Glomerular visceral epithelial cell (primary cell): ENCODE results near the gene WDR20.

Experiments
- DNase-seq: peaks from one replicate; pipeline ENCODE4 v3.0.0-alpha.2; 2016; ENCODE audit errors: extremely low spot score

WDR20 gene

DNA sequence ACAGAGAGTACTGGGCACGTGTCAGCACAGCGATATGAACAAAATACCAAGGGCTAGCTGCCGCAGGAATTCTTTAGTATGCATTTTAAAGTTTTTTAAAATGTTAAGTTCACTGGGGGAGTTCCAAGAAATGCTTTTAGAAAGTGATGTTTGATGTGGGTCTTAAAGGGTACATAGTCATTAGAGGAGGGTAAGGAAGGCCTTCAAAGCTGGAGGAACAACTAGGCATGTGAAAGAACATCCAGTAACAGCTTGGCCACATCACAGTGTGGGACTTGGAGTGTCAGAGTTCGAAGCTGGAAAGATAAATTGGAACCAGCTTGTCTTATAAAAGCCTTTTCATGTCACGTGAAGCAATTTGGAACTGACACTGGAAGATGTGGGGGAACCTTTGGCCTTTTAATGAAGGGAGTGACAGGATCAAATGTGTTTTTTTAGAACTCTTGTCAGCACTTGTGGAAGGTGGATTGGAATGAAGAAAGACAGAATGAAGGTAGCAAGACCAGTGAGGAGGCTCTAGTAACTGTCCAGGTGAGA is 57.7 kb downstream of the WDR20 start:
- DNase-seq = no peak

DNA sequence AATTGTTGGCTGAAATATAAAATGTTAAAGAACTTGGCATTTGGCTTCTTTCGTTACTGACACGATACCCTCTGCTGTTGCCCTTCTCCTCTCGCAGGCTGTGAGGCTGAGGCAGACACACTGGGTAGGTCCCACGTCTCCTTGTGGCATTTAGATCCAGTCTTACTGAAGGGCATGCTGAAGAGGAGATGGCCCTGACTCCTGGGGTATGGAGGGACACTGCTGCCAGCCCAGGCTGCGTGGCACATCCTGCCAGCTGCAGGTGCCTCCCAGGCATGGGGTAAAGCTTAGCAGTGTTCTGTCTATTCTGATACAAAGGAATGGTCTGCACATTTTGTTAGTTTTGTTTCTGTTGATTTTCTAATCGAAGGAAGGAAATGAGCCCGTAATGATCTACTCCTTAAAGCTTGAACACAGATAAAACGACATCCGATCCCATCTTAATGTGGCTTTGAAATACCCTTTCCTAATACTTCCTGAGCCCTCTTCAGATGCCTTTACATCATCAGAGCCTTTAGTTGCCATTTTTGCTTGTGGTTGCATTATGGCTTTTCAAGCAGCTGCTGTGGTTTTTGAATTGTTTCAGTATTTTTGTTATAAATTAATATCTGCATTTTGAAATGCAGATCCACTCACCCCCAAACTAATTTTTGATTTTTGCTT is 61.1 kb downstream of the WDR20 start:
- DNase-seq = no peak

DNA sequence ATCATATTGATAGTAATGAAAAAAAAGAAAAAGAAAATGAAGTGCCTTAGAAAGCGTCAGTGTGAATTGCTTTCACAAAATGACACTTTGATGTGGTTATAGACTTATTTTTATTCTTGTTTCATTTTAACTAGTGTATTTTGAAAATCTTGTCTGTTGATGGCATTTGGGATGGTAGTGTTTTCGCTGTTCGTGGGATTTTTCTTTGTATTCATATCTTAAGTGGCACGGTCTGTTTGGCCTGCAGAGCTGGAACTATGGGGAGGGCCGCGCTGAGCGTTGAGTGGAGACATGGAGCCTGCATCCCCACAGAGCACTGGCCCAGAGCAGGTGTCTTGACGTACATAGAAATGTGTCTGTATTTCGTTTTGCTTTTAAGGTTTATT is 61.6 kb downstream of the WDR20 start:
- no peak for DNase-seq

- DNase-seq = no peak
Observed at GRCh38 chr14:102201776-102202175, 62.1 kb downstream of the WDR20 start.

DNA sequence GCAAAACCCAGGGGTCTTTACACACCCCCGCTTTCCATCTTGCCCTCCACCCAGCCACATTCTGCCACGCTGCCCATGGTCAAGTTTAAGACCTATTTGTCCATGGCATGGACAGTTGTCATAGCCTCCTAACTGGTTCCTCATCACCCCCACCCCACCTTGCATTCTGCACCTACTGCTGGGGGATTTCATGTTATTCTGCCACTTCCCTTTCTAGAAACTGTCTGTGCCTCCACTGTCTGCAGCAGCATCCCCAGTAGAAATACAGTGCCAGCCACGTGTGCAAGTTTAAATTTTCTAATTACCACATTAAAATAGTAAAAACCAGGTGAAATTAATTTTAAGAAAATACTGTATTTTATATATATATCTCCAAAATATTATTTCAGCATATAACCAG is 63.2 kb downstream of the WDR20 start:
- DNase-seq = no peak

DNA sequence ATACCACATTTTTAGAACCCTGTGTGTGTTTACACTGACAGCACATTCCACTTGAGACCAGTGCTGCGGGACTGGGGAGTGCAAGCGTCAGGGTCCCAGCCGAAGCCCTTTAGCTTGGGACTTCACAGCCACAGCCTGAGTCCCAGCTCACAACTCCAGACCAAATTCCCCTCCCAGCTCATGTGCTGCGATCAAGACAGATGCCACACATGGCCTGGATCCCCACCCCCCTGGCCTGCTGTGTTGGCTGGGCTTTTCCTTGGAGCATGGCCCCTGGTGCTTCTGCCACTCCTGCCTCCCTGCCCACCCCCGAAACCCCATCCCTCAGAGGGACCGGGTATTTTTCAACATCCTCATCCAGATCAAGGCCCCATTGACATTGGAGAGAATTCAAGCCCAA is 63.7 kb downstream of the WDR20 start:
- no peak for DNase-seq

DNA sequence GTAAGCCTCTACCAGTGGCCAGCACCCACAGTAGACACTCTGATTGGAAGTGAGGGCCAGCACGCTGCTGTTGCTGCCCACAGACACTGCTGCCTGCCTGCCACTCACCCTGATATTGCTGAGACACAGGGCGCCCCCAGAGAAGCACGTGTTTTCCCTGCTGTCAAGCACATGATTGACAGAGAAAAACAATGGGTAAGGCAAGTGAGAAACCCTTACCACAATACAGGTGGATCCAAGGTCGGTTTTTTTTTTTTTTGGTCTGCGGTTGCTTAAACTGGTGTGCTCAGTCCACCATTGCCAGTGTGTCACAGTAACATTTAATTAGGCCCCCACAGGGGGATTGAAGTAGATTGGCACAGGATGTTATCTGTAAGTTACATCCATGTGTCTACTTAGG is 65.9 kb downstream of the WDR20 start:
- no peak for DNase-seq

DNA sequence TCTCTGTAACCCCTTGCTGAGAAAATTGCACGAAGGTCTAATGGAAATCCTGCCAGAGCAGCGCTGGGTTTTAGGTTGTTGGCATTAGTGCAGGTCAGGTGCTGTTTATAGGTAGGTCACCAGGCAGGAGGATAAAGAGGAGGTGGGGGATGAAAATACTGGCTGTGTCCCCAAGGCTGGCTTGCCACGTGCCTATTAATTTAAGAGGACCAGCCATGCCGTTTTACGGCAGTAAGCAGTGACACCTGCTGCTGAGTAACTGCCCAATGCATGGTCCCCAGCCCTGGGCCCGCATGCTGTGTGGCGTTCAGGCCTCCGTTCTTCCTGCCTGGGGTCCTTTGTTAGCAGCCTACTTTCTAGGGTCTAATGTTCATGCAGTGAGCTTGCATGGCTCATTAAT is 67.2 kb downstream of the WDR20 start:
- DNase-seq = no peak

DNA sequence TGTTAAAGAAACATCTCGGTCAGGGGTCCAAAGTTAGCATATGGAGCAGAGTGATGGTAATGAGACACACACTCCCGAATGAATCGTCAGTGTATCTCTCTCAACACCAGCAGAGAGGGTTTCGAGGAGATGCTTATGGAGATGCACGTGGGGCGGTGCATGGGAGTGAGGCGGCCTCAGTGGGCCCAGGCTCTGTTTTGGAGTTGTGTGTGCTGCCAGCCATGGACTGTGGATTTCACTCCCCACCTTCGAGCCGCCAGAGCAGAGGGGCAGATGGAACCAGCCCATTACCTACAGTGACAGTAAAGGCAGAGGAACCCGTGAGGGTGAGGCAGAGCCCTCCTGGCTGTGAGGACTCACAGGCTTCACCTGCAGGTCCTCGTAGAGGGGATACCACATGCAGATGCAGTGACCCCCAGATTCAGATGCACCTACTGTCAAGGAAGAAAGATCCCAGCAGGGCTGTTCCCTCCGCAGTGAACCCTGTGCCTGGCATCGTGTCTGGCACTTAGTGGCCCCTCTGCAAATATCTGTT is 68.2 kb downstream of the WDR20 start:
- DNase-seq = no peak

GRCh38 chr14:102208741-102209140 is 69.0 kb downstream of the WDR20 start:
- no peak for DNase-seq

DNA sequence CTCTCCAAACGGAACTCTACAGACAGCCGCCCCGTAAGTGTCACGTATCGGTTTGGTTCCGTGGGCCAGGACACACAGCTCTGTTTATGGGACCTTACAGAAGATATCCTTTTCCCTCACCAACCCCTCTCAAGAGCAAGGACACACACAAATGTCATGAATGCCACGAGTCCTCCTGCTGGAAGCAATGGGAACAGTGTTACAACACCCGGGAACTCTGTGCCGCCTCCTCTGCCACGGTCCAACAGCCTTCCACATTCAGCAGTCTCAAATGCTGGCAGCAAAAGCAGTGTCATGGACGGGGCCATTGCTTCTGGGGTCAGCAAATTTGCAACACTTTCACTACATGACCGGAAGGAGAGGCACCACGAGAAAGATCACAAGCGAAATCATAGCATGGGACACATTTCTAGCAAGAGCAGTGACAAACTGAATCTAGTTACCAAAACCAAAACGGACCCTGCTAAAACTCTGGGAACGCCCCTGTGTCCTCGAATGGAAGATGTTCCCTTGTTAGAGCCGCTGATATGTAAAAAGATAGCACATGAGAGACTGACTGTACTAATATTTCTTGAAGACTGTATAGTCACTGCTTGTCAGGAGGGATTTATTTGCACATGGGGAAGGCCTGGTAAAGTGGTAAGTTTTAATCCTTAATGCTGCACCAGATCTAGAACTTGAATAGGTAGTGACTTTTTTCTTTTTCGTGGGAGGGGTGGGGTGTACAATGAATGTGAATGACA is 69.7 kb downstream of the WDR20 start:
- peak; percentile 61 for DNase-seq

- DNase-seq = no peak
Observed at GRCh38 chr14:102210421-102211042, 70.8 kb downstream of the WDR20 start.

DNA sequence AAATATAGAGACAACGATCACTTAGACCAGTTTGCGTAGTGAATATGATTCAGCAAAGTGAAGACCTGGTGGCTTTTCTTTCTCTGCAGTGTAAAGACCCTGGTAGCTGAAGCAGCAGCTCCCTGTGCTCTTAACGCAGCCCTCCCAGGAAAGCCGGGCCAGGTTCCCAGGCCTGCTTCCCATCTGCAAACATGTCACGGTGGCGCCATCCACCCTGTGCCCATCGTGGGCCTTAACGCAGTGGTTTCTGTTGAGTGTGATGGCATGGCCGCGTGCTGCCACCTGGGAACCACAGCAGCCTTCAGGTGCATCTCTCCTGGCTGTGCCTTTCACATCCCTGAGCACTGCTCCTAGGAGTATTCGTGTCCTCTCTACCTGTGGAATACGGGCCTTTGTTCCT is 71.5 kb downstream of the WDR20 start:
- DNase-seq = no peak

- no peak for DNase-seq
Observed at GRCh38 chr14:102212356-102212755, 72.7 kb downstream of the WDR20 start.

DNA sequence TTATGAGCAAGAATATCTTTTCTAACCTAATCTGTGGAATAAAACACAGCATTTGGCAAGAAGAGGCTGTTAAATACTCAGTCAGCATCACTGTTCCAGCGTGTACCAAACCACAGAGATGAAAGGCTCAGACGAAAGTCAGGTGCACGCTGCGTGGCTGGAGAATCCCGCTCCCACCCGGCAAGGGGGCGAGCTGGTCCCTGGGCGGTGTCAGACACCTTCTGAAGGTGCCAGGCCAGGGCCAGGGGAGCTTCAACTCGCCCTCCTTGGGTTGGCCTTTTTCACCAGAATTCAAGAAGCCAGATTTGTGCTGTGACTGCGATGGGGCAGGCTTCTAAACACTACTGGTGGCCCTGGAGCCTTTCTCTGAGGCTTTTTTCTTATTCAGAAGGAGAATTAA is 73.1 kb downstream of the WDR20 start:
- DNase-seq = no peak

DNA sequence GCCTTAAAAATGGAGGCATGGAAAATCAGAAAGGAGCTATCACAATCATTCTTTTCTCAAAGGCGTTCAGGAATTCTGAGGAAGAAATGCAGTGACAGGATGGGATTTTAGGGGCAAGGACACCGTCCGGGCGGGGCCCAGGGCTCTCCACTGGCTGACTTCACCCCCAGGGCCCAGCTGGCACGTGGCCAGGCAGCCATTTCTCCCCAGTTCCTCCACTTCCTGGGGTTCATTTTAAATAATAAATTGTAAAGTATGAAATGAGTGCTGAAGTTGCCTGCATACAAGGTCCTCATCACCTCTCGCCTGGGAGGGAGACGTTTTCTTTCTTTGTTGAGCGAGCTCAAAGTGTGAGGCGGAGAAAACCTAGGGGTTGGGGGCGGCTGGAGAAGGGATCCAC is 73.8 kb downstream of the WDR20 start:
- no peak for DNase-seq

GRCh38 chr14:102213984-102214658 is 74.4 kb downstream of the WDR20 start:
- DNase-seq = no peak

GRCh38 chr14:102215071-102215470 is 75.4 kb downstream of the WDR20 start:
- peak; percentile 53 for DNase-seq

GRCh38 chr14:102215576-102216250 is 76.0 kb downstream of the WDR20 start:
- no peak for DNase-seq

- no peak for DNase-seq
Observed at GRCh38 chr14:102217399-102217798, 77.7 kb downstream of the WDR20 start.

GRCh38 chr14:102217987-102218421 is 78.3 kb downstream of the WDR20 start:
- DNase-seq = no peak
